Neural cell (in vitro differentiated cells): ENCODE results near the gene RALB. TPM values are rescaled to one million over a fixed set of nuclear protein-coding genes. Genes with fewer than 3 reads are reported as not detected.

ENCODE experiments used
- H2AFZ ChIP-seq: fragments of 200-600, 300-800 bp; sonication (generic), shearing (Covaris generic); 2 replicates; pipeline ENCODE4 v1.6.0; 2014; ENCODE audit warnings: low read depth, mild to moderate bottlenecking, antibody characterized with exemption, low read length, moderate library complexity
- H3F3A ChIP-seq: fragments of 200-600 bp; shearing (Covaris generic); 2 replicates; pipeline ENCODE4 v1.6.1; 2016; ENCODE audit warnings: mild to moderate bottlenecking, moderate library complexity, mixed read lengths, antibody characterized with exemption, low read length; ENCODE audit not compliant: insufficient read depth, poor library complexity, severe bottlenecking
- H3K27ac ChIP-seq: fragments of 200-600, 300-800 bp; sonication (generic), shearing (Covaris generic); 2 replicates; pipeline ENCODE4 v1.5.1; 2014; ENCODE audit warnings: mild to moderate bottlenecking, low read length, moderate library complexity
- H3K27me3 ChIP-seq: fragments of 300-800, 200-600 bp; sonication (generic), shearing (Covaris generic); 2 replicates; pipeline ENCODE4 v1.6.0; 2014; ENCODE audit warnings: mild to moderate bottlenecking, low read depth, low read length, moderate library complexity; ENCODE audit not compliant: insufficient read depth
- H3K36me3 ChIP-seq: fragments of 300-800, 200-600 bp; sonication (generic), shearing (Covaris generic); 2 replicates; pipeline ENCODE4 v1.5.1; 2014; ENCODE audit warnings: mild to moderate bottlenecking, antibody characterized with exemption, low read length, moderate library complexity; ENCODE audit not compliant: insufficient read depth
- H3K4me2 ChIP-seq: fragments of 300-800, 200-600 bp; sonication (generic), shearing (Covaris generic); 2 replicates; pipeline ENCODE4 v1.6.0; 2014; ENCODE audit warnings: mild to moderate bottlenecking, low read length
- H3K4me3 ChIP-seq: fragments of 300-800, 200-600 bp; sonication (generic), shearing (Covaris generic); 2 replicates; pipeline ENCODE4 v1.5.1; 2014; ENCODE audit warnings: mild to moderate bottlenecking, low read length, moderate library complexity
- H3K79me2 ChIP-seq: fragments of 200-600 bp; shearing (Covaris generic); replicated peaks from 2 replicates; pipeline ENCODE4 v1.6.0; 2014; ENCODE audit warnings: mild to moderate bottlenecking, low read length, moderate library complexity; ENCODE audit not compliant: insufficient read depth
- H3K9ac ChIP-seq: fragments of 300-800, 200-600 bp; sonication (generic), shearing (Covaris generic); 2 replicates; pipeline ENCODE4 v1.6.1; 2016; ENCODE audit warnings: mild to moderate bottlenecking, low read length, mixed read lengths
- H3K9me2 ChIP-seq: fragments of 200-600 bp; shearing (Covaris generic); 2 replicates; pipeline ENCODE4 v1.6.1; 2016; ENCODE audit warnings: mild to moderate bottlenecking, low read length, mixed read lengths; ENCODE audit not compliant: insufficient read depth
- H3K9me3 ChIP-seq: fragments of 200-600, 300-800 bp; sonication (generic), shearing (Covaris generic); 2 replicates; pipeline ENCODE4 v1.6.1; 2016; ENCODE audit warnings: mild to moderate bottlenecking, mixed run types, low read length, moderate library complexity, mixed read lengths
- H4K20me1 ChIP-seq: fragments of 200-600 bp; shearing (Covaris generic); 2 replicates; pipeline ENCODE4 v1.6.1; 2016; ENCODE audit warnings: mild to moderate bottlenecking, mixed run types; ENCODE audit not compliant: insufficient read depth
- EP300 ChIP-seq: fragments of 450-650 bp; conservative IDR thresholded peaks from 2 replicates; pipeline ENCODE4 v1.6.1; 2014; ENCODE audit warnings: antibody characterized with exemption, mild to moderate bottlenecking, moderate library complexity; ENCODE audit not compliant: poor library complexity, severe bottlenecking
- EZH2 ChIP-seq: fragments of 200-600, 300-800 bp; shearing (Covaris generic), sonication (generic); IDR thresholded peaks from 2 replicates; pipeline ENCODE4 v1.6.1; 2014; ENCODE audit warnings: antibody characterized with exemption, low read length, borderline replicate concordance, mild to moderate bottlenecking; ENCODE audit not compliant: insufficient read depth, poor library complexity, severe bottlenecking
- MXI1 ChIP-seq: fragments of 450-650 bp; conservative IDR thresholded peaks from 2 replicates; pipeline ENCODE4 v1.6.1; 2014; ENCODE audit warnings: antibody characterized with exemption, mild to moderate bottlenecking; ENCODE audit not compliant: poor library complexity, severe bottlenecking
- POLR2AphosphoS5 ChIP-seq: IDR thresholded peaks from 2 replicates; pipeline ENCODE4 v1.6.1; 2012
- RAD21 ChIP-seq: fragments of 450-650 bp; conservative IDR thresholded peaks from 2 replicates; pipeline ENCODE4 v1.6.1; 2014; ENCODE audit warnings: antibody characterized with exemption, mild to moderate bottlenecking, moderate library complexity
- SMC3 ChIP-seq: fragments of 450-650 bp; conservative IDR thresholded peaks from 2 replicates; pipeline ENCODE4 v1.6.1; 2014; ENCODE audit warnings: antibody characterized with exemption, mild to moderate bottlenecking, moderate library complexity; ENCODE audit not compliant: poor library complexity
- TAF1 ChIP-seq: IDR thresholded peaks from 2 replicates; pipeline ENCODE4 v1.6.1; 2012; ENCODE audit warnings: low read depth
- polyA plus RNA-seq: library from polyadenylated mRNA; depleted of rRNA; stranded (reverse); fragments of >200 nt; gene quantifications from 2 replicates; pipeline ENCODE4 v1.2.3, GENCODE V29; 2014
- TF ChIP-seq, protein P1 (sequence below): IDR thresholded peaks from 2 replicates; pipeline ENCODE4 v1.6.1; 2012; ENCODE audit warnings: borderline replicate concordance
- TF ChIP-seq, protein P2 (sequence below): fragments of 450-650 bp; IDR thresholded peaks from 2 replicates; pipeline ENCODE4 v1.5.1; 2014; ENCODE audit warnings: antibody characterized with exemption, mild to moderate bottlenecking, moderate library complexity; ENCODE audit not compliant: poor library complexity, severe bottlenecking

The RALB gene
- polyA plus RNA-seq, 1 donor from 2014 or later: 50.6 TPM

DNA sequence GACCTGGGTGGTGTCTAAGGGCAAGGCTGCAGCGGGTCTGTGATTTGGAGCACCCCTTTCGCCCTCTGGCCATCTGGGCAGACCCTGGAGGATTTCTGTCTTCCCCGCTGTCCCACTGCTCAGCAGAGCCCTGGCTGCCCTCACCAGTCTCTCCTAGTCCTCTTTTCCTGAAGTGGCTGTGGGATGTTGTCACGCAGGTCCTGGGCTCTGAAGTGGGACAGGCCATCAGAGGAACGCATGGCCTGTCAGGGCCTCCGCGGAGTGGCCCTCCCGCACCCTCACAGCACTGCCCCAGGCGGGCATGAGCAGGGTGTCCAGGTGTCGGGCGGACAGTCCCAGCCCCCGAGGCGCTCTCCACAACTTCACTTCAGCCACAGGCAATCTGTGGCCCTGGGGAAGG is 28.4 kb upstream of the RALB start:
- Histone ChIP-seq H3K9ac (peak overlapping the region; percentile 72), H3K27me3 (no peaks in the 10 kb centered on the region), H3F3A (no peaks in the 10 kb centered on the region), H3K27ac (no peak overlapping the region), H3K4me3 (peak overlapping the region; percentile 80), H3K9me3 (no peaks in the 10 kb centered on the region), H3K9me2 (no peaks in the 10 kb centered on the region), H3K79me2 (no peaks in the 10 kb centered on the region), H4K20me1 (no peaks in the 10 kb centered on the region), H3K4me2 (no peak overlapping the region), H2AFZ (no peak overlapping the region), H3K36me3 (no peaks in the 10 kb centered on the region)
- TF ChIP-seq EZH2: no peak
- TF ChIP-seq TAF1: no peak
- TF ChIP-seq, protein P1, sequence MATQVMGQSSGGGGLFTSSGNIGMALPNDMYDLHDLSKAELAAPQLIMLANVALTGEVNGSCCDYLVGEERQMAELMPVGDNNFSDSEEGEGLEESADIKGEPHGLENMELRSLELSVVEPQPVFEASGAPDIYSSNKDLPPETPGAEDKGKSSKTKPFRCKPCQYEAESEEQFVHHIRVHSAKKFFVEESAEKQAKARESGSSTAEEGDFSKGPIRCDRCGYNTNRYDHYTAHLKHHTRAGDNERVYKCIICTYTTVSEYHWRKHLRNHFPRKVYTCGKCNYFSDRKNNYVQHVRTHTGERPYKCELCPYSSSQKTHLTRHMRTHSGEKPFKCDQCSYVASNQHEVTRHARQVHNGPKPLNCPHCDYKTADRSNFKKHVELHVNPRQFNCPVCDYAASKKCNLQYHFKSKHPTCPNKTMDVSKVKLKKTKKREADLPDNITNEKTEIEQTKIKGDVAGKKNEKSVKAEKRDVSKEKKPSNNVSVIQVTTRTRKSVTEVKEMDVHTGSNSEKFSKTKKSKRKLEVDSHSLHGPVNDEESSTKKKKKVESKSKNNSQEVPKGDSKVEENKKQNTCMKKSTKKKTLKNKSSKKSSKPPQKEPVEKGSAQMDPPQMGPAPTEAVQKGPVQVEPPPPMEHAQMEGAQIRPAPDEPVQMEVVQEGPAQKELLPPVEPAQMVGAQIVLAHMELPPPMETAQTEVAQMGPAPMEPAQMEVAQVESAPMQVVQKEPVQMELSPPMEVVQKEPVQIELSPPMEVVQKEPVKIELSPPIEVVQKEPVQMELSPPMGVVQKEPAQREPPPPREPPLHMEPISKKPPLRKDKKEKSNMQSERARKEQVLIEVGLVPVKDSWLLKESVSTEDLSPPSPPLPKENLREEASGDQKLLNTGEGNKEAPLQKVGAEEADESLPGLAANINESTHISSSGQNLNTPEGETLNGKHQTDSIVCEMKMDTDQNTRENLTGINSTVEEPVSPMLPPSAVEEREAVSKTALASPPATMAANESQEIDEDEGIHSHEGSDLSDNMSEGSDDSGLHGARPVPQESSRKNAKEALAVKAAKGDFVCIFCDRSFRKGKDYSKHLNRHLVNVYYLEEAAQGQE: no peak
- TF ChIP-seq SMC3: no peak
- TF ChIP-seq MXI1: no peak
- TF ChIP-seq POLR2AphosphoS5: no peak

GRCh38 chr2:120224735-120225548 is 27.7 kb upstream of the RALB start:
- Histone ChIP-seq H3K4me3 (no peak overlapping the region), H3K27ac (no peak overlapping the region), H2AFZ (no peak overlapping the region), H3K27me3 (no peaks in the 10 kb centered on the region), H3K79me2 (no peaks in the 10 kb centered on the region), H3K36me3 (no peaks in the 10 kb centered on the region), H3K9me3 (no peaks in the 10 kb centered on the region), H3K4me2 (no peak overlapping the region), H3K9me2 (no peaks in the 10 kb centered on the region), H4K20me1 (no peaks in the 10 kb centered on the region), H3F3A (no peaks in the 10 kb centered on the region), H3K9ac (no peak overlapping the region)
- no peak for TF ChIP-seq RAD21
- TF ChIP-seq EZH2: no peak
- TF ChIP-seq POLR2AphosphoS5: no peak

- TF ChIP-seq POLR2AphosphoS5 (no peak), EP300 (no peak), EZH2 (no peak), RAD21 (no peak), TAF1 (no peak), MXI1 (no peak), SMC3 (no peak)
- TF ChIP-seq, protein P2, sequence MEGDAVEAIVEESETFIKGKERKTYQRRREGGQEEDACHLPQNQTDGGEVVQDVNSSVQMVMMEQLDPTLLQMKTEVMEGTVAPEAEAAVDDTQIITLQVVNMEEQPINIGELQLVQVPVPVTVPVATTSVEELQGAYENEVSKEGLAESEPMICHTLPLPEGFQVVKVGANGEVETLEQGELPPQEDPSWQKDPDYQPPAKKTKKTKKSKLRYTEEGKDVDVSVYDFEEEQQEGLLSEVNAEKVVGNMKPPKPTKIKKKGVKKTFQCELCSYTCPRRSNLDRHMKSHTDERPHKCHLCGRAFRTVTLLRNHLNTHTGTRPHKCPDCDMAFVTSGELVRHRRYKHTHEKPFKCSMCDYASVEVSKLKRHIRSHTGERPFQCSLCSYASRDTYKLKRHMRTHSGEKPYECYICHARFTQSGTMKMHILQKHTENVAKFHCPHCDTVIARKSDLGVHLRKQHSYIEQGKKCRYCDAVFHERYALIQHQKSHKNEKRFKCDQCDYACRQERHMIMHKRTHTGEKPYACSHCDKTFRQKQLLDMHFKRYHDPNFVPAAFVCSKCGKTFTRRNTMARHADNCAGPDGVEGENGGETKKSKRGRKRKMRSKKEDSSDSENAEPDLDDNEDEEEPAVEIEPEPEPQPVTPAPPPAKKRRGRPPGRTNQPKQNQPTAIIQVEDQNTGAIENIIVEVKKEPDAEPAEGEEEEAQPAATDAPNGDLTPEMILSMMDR: no peak
- TF ChIP-seq, protein P1: no peak
- Histone ChIP-seq H3K4me2 (no peak overlapping the region), H4K20me1 (no peaks in the 10 kb centered on the region), H3K36me3 (no peaks in the 10 kb centered on the region), H3K27me3 (no peaks in the 10 kb centered on the region), H3K9me2 (no peaks in the 10 kb centered on the region), H3F3A (no peaks in the 10 kb centered on the region), H3K79me2 (no peaks in the 10 kb centered on the region), H3K9ac (no peak overlapping the region), H3K4me3 (no peak overlapping the region), H3K27ac (no peak overlapping the region), H2AFZ (no peak overlapping the region), H3K9me3 (no peaks in the 10 kb centered on the region)
Observed at GRCh38 chr2:120225549-120226065, 27.0 kb upstream of the RALB start.
